HG03558 (cell line): ENCODE measurements around the gene FBXO17.

ENCODE experiments used
- ATAC-seq: cut with Tn5 transposase; IDR thresholded peaks from one replicate; pipeline ENCODE4 v1.9.1; 2021; ENCODE audit warnings: moderate number of reproducible peaks; ENCODE audit not compliant: unreplicated experiment; ENCODE audit errors: extremely low read depth

FBXO17 gene

DNA sequence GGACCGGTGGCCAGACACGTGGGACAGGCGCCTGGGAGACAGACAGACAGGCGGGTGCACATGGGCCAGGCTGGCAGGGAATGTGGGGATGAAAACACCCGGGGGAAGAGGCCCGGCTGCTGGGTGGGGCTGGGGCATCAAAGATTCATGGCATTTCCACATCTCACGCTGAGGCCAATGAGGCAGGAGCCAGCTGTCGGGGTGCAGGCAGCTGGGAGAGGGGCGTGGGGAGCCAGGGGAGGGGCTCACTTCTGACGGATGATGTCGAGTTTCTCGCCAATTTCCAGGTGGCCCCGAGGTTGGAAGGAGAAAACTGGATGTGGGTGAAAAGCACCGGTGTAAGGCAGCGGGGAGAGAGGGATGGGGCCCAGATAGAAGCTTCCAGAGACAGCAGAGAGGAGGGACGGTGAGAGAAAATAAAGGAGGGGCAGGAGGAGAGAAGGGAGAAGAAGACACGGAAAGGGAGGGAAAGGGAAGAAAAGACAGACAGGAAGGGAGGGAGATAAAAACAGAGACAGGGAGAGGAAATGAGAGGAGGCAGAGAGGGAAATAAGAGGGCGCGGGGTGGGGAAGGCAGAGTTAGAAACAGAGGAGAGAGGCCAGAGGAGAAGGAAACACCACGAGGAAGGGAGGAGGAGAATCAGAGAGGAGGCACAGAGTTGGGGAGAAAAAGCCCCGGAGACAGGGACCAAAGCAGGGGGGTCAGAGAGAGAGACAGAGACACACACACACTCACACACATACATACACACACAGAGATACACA lies 55.5 kb downstream of the FBXO17 start:
- no peak for ATAC-seq

DNA sequence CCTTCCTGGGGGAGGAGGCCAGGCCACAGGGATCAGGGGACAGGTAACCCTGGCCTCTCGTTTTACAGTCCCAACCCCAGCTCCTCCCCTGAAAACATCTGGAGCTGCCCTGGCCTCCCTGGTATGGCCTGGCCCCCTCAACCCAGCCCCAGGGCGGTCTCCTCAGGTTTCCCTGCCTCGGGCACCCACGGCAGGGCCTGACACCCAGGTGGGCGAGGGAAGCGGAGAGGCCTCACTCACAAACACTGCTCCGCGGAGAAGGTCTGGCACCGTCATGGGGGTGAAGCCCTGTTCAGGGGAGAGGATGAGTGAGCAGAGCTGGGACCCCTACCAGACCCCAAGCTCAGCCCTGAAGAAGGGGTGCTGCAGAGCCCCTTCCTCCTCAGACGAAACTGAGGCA lies 57.0 kb downstream of the FBXO17 start:
- ATAC-seq = no peak

GRCh38 chr19:38917921-38918491 lies 57.5 kb downstream of the FBXO17 start:
- no peak for ATAC-seq

DNA sequence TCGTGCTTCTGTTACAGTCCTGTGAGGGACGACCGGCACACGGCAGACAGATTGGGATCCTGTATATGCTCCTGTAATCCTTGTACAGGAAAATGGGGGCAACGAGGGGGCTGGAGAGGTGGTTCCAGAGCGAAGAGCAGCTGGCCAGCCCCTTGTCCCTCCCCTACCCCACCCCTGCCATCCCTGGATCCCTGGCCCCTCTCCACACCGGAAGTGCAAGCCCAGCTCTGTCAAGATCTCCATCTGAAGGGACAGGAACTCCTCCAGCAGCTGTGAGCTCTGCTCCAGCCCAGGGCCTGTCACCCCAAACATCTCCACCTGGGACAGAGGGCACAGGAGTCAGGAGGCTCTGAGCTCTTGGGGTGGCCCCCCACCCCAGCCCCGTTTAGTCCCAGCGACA lies 58.0 kb downstream of the FBXO17 start:
- ATAC-seq = no peak

DNA sequence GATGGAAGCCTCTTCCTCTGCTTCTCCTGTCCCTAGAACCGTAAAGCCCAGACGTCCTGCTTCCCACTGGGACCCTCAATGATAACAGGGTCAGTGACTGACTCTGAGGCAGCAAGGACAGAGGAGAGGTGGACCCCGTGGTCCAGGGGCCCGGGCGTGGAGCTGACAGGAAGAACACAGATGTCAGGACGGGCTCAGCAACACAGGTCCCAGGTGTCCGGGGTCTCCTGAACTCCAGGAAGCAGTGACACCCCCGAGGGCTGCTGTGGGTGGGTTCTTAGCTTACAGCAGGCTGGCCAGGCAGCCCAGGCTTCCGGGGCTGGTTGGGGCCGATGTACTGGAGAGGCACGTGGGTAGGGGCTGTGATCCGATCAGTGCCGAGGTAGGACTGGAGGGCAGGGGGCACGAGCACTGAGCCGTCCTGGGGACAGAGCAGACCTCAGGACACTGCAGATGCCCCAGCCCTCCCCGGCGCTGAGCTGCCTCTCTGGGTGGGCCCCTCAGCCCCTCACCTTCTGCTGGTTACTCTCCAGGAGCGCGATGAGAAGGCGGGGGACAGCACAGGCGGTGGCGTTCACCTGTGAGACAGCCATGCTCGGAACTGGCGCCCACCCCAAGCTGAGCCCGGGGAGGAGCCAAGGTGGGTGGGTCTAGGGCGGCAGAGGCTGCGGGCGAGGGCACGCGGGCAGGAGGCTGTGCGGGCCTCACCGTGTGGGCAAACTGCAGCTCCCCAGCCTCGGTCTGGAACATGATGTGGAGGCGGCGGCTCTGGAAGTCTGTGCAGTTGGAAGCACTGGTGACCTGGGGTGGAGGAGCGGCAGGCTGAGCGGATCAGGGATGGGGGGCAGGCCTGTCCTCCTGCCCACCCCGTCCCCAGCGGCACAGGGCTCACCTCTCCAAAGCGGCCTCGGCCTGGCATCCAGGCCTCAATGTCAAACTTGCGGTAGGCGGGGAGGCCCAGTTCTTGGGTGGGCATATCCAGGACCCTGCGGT lies 59.9 kb downstream of the FBXO17 start:
- ATAC-seq = no peak

GRCh38 chr19:38913958-38914357 lies 61.6 kb downstream of the FBXO17 start:
- no peak for ATAC-seq

GRCh38 chr19:38912600-38913514 lies 62.7 kb downstream of the FBXO17 start:
- ATAC-seq = no peak

GRCh38 chr19:38911388-38912001 lies 64.0 kb downstream of the FBXO17 start:
- ATAC-seq = no peak

- ATAC-seq = no peak
Observed at GRCh38 chr19:38910488-38910887, 65.1 kb downstream of the FBXO17 start.

- ATAC-seq = no peak
Observed at GRCh38 chr19:38908911-38909310, 66.6 kb downstream of the FBXO17 start.

DNA sequence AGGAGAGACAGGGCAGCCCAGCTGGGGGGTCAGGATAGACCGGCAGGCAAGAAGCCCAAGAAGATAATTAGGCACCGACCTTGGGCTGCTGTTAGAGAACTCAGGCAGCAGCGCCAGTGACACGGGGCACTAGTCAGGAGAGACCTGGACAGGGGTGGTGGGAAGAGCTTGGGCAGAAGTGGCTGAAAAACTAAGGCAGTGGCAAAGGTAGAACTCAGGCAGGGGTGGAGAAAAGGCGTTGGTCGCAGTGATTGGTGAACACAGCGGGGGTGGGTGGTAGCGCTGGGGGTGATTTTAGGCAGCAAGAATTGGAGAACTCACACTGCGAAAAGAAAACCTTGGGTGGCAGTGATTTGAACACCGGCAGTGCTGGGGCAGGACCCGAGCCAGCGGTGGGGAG lies 67.9 kb downstream of the FBXO17 start:
- no peak for ATAC-seq

- ATAC-seq = no peak
Observed at GRCh38 chr19:38907227-38907626, 68.3 kb downstream of the FBXO17 start.

DNA sequence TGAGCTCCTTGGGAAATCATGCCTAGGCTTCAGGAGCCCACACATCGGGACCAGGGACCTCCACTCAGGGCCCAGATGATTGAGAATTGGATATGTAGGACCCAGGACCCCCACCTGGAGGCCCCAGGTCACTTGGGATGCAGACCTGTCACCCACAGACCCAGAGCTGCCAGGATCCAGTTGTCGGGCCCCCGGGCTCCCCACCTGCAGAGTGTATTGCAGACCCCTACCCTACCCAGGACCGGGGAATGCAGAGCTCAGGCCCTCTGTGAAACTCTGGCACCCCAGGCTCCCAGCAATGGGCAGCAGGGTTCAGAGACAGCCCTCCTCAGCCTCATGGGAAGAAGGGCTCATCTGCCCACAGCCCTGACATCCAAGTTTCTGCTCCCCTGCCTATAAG lies 69.9 kb downstream of the FBXO17 start:
- ATAC-seq = no peak

DNA sequence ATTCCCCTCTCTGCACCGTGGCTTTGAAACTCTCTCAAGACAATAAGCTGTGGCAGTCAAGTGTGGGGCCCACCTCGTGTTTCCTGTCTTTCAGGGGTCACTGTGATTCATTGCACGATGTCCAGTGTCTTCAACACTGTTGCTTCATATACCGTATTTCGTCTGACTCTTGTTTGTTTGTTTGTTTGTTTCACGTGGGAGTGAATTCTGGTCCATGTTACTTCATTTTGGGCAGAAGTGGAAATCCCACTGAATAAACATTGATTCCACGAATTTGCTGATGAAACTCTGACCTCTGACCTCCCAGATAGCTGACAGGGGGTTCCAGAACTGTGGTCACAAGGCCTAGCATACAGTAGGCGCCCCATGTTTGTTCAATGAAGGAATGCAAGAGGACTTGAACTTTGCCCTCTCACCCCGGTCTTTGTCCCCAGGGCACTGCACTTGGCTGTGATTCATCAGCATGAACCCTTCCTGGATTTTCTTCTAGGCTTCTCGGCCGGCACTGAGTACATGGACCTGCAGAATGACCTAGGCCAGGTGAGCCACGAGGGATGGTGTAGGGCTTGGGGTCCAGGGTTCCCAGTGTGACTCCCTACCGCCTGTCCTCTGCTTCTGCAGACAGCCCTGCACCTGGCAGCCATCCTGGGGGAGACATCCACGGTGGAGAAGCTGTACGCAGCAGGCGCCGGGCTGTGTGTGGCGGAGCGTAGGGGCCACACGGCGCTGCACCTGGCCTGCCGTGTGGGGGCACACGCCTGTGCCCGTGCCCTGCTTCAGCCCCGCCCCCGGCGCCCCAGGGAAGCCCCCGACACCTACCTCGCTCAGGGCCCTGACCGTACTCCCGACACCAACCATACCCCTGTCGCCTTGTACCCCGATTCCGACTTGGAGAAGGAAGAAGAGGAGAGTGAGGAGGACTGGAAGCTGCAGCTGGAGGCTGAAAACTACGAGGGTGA lies 70.7 kb downstream of the FBXO17 start:
- ATAC-seq = no peak

DNA sequence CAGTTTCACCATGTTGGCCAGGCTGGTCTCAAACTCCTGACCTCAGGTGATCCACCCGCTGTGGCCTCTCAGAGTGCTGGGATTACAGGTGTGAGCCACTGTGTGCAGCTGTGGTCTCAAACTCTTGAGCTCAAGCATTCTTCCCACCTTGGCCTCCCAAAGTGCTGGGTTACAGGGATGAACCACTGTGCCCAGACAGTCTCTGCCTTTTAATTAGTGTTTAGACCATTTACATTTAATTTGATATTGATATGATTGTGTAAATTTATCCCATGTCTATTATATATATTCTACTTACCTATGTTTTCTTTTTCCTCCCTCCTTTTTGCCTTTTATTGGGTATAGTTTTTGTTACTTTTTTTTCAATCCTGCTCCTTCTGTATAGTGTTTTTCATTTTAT lies 73.9 kb downstream of the FBXO17 start:
- ATAC-seq = no peak

GRCh38 chr19:38900743-38901190 lies 74.8 kb downstream of the FBXO17 start:
- ATAC-seq = no peak

DNA sequence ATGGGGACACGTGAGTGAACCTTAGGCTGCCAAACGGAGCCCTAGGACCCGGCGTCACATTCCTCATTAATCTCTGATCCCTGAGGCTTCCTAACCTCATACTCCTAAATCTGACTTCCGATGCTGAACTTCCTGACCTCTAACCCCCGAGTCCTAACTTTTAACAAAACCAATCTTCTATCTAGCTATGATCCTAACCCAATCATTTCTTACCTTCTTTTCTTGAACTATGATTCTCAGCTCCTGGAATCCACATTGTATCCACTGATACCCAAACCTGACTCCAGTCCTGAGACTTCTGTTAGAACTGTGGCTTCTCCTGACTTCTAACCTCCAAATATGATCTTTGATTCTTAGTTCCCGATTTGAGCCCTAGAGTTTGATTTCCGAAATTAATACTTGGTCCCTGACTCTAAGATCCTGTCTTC lies 75.3 kb downstream of the FBXO17 start:
- no peak for ATAC-seq

GRCh38 chr19:38899447-38900201 lies 75.9 kb downstream of the FBXO17 start, which contains the start of the genes NFKBIB and SIRT2:
Gene NFKBIB, plus strand, starts transcription at chr19:38899969. Its CDS starts 64 bp downstream, at chr19:38900033.
Gene SIRT2, minus strand, starts transcription at chr19:38899618. Its CDS starts 97 bp downstream, at chr19:38899521.
- peak; percentile 82 for ATAC-seq
